ENCODE data around the gene CLIP3.
"Not testable (repeated sequence)": the region's sequence is repeated elsewhere in the genome, so short reads cannot be mapped to it uniquely, and the experiment has no call there.

Gene CLIP3, protein sequence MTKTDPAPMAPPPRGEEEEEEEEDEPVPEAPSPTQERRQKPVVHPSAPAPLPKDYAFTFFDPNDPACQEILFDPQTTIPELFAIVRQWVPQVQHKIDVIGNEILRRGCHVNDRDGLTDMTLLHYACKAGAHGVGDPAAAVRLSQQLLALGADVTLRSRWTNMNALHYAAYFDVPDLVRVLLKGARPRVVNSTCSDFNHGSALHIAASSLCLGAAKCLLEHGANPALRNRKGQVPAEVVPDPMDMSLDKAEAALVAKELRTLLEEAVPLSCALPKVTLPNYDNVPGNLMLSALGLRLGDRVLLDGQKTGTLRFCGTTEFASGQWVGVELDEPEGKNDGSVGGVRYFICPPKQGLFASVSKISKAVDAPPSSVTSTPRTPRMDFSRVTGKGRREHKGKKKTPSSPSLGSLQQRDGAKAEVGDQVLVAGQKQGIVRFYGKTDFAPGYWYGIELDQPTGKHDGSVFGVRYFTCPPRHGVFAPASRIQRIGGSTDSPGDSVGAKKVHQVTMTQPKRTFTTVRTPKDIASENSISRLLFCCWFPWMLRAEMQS

DNA sequence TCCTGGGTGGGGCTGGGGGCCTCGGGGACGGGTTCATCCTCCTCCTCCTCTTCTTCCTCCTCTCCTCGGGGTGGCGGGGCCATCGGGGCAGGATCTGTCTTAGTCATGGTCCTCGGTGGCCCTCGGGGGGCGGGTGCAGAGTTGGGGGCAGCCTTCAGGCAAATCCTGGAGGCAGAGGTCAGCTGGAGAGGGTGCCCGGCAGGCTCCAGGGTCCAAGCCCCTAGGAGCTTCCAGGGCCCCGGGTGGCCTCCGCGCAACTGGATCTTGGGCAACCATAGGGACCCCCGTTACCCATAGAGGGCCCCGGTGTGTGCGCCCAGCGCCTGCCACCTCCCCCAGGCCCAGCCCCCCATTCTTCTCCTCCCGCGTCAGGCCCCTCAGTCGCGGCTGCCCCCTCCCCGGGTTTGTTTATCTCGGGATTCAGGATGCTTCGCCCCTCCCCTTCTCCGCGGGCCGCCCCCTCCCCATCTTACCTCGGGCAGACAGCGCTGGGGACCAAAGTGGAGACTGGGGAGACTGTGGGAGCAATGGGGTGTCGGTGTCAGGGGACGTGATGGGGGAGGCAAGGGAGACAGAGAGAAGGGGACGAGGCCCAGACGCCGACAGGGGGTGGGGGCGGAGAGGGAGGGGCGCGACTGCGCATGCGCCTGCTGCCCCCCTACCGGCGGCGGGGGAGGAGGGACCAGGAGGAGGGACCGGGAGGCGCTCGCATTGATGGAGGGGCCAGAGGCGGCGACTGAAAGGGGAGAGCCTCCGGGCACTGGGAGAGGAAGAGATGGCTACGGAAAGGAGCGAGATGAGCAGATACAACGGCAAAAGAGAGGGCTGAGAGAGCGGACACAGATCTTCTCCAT is at the start of gene CLIP3:
TSS of gene CLIP3 (minus strand) at position 623 of the 854 bp plus-strand sequence. CDS start at position 107, 516 bp downstream.
- no peak for DNase-seq

DNA sequence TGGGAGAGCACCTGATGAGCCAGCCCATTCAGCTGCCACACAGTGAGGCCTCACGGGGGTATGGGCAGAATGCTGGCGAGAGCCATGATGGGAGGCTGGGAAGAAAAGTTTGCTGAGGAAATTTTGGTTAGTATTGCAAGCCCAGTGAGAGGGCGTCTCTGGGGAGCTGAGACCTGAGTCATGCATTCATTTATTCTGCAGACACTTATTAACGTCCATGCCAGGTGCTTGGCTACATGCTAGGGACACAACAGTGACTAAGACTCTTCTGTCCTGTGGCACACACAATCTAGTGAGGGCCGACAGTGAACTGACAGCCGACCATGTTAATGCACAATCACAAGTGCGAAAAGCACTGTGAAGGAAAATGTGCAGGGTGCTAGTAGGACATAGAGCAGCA is 49.2 kb upstream of the CLIP3 start:
- no peak for DNase-seq

DNA sequence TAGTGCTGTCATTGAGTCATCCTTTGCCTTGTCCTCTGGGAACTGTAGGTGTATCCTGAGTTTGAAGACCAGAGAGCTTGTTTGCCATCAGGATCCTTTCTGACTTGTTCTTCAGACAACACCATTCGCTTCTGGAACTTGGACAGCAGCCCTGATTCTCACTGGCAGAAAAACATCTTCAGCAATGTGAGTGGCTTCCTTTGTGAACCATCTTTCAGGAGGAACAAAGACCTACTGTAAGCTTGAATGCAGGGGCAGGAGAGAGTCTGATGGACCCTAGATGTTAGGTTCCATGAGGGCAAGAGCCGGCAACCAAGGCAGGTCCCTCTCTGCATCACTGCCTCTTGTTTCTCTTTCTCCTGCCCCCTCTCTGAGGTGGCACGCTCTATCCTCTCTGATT is 48.7 kb upstream of the CLIP3 start:
- DNase-seq = no peak

DNA sequence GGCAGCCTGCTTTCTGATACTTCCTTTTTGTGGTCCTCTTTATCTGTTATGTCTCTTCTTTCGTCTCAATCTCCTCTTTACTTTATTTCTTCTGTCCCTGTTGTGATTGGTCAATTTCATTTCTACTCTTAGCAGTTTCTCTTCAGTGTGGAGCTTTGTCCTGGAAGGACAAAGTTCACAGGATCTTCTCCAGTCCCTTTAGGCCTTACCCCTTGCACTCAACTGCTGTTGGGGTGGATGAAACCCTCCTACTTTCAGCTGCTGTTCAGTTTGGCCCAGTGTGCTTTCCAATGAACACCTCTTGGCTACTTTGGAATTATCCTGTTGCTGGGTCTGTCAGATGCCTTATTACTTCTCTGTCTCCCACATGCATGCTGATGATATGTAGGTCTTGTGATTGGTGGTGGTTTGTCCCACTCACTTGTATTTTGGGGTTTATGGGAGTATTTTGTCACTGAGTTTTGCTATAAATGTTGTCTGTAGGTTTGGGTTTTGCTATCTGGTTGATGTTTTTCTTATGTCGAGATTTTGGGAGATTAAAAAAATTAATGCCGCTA is 46.8 kb upstream of the CLIP3 start:
- DNase-seq = no peak

DNA sequence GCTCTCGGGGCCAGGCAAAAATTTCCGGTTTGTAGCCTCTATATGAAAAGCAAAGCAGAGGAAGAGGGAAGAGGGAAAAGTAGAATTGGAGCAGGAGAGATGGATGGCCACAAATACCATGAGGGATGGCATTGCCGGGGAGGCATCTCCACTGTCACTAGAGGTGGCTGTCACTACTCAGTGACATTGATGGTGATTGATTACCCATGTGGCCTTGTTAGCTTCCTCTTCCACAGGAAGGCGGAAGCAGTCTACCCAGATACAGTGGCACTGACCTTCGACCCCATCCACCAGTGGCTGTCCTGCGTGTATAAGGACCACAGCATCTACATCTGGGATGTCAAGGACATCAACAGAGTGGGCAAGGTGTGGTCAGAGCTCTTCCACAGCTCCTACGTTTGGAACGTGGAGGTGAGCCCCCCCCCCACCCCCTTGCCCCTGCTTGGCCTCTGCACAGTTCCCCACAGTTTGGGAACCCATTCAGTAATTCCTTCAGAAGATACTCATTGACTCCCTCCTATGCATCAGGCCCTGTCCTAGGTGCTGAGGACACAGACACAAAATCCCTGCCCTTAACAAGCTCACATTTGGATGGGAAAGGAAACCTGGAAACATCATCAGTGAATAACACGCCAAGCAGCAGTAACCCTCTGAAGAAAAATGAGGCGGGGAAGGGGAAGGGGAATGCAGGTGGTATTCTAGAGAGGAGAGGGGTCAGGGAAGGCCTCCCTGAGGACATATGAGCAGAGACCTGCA is 40.6 kb upstream of the CLIP3 start:
- no peak for DNase-seq

DNA sequence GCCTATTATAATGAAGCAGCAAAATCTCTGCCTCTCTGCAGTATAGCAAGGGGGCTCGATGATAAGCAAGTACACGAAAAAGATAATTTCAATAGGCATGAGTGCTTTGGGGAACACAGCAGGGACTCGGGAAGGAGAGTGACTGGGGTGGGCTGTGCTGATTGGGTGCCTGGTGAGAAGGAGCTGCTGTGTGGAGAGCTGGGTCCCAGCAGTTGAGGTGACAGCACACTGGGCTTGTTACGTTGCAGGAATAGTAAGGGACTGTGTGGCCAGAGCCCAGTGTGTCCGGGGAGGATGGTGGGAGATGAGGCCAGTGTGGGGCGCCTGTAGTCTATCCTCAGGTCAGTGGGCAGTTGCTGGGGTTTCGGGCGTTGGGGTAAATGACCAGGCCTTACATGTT is 39.4 kb upstream of the CLIP3 start:
- no peak for DNase-seq

DNA sequence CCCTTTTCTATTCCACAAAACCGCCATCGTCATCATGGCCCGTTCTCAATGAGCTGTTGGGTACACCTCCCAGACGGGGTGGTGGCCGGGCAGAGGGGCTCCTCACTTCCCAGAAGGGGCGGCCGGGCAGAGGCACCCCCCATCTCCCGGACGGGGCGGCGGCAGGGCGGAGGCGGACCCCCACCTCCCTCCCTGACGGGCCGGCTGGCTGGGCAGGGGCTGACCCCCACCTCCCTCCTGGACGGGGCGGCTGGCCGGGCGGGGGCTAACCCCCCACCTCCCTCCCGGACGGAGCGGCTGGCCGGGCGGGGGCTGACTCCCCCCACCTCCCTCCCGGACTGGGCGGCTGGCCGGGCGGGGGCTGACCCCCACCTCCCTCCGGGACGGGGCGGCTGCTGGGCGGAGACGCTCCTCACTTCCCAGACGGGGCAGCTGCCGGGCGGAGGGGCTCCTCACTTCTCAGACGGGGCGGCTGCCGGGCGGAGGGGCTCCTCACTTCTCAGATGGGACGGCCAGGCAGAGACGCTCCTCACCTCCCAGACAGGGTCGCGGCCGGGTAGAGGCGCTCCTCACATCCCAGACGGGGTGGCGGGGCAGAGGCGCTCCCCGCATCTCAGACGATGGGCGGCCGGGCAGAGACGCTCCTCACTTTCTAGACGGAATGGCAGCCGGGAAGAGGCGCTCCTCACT is 36.3 kb upstream of the CLIP3 start:
- DNase-seq = not testable (repeated sequence)

DNA sequence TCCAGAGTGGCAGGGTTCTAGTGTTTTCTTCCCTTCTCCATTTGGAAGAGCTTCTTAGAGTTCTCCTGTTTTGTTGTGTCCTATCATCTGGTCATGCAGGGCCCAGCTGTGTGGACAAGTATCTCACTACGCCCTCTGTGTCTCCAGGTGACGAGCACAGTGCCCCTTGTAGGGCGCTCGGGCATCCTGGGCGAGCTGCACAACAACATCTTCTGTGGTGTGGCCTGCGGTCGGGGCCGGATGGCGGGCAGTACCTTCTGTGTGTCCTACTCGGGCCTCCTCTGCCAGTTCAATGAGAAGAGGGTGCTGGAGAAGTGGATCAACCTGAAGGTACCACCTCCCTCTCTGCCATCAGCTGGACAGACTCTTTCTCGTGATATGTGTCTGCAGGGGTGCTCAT is 35.0 kb upstream of the CLIP3 start:
- DNase-seq = no peak

DNA sequence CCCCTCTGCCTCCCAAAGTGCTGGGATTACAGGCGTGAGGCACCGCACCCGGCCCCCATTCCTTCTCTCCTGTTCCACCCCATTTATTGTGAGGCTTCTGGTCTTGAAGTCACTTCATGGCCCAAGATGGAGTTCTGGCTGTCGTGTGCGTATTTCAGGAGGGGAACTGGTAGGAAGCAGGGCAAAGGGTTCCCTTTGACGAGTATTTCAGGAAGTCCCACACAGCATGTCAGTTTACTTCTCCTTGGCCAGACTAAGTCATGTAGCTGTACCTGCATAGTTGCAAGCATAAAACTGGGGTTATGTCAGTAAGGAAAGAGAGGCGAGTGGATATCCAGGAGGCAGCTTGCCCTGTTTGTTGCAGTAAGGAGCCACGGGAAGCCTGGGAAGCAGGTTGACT is 32.2 kb upstream of the CLIP3 start:
- DNase-seq = no peak

DNA sequence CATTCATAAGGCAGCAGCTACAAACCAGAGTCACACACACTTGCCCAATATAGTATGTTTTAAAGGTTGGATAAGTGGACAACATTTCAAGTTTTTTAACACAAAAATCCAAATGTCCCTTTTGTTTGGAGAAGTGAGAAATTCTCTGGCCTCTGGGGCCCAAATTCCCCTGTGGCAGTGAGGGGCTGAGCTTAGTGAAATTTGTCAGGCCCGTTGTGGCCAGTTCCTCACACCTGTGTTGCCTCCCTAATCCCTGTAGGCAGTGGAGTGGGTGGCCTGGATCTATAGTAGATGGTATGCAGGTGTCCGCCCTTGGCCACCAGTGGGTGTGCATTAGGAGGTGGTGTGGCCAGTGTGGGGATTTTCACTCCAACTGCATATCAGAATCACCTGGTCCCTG is 28.7 kb upstream of the CLIP3 start:
- DNase-seq = no peak

DNA sequence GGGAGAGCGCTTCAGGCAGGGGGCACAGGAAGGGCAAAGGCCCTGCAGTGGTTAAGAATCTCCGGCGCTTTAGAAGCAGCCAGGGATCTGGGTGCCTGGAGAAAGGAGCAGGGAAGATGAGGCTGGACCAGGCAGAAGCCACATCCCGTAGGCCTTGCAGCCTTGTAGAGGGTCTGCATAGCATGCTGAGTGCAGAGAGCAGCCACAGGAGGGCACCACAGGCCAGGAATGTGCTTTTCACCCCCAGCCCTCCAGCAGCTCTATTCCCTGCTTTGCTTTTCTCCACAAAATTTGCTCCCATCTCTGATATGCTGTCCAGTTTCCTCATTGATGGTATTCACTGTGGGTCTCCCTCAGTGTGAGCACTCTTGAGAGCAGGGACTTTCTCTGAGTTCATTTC is 27.8 kb upstream of the CLIP3 start:
- DNase-seq = no peak

DNA sequence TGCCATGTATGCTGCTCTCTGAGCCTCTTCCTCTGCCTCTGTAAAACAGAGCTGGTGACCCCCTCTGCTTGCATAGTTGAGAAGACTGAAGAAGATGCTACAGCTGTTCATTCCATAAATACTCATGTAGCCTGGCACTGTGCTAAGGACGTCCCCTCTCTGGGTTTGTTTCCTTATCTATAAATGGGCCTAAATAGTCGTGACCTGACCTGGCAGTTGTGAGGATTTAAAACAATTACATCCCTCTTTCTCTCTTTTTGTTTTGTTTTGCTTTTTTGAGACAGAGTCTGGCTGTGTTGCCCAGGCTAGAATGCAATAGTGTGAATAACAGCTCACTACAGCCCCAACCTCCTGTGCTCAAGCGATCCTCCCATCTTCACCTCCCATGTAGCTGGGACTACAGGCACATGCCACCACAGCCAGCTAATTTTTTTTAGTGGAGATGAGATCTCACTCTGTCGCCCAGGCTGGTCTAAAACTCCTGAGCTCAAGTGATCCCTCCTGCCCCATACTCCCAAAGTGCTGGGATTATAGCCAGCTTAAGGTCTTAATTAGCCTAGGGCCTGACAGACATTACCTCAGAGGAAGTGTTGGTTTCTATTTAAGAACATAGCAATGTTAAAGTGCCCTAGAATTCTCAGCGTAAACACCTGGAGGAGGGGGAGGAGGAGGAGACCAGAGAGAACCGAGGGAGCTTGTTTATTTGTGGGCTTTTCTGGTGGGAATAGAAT is 26.7 kb upstream of the CLIP3 start:
- DNase-seq = no peak

DNA sequence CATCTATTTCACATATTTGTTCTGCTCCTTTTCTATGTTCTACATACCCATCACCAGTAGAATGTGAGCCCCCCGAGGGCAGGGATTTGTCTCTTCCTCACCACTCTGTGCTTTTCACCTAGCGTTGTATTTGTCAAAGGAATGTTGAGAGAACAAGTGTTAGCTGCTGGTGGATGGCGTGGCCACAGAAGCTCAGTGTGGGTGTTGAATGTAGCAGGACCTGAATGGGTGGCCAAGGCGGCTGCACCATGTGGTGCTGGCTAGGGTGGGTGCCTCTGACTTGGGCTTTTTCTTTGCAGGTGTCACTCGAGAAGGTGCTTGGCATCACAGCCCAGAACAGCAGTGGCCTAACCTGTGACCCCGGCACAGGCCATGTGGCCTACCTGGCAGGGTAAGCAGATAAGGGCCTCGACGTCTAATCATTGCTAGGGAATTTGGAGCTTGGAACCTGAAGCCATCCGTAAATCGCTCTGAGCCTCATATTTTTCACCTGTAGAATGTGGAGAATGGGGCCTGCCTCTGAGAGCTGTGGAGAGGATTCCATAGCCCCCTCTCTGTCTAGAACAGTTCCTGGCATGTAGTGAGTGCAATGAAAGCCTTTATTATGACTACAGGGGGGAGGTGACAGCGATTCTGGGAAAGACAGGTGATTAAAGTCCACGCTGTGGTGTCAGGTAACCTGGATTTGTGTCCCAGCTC is 26.0 kb upstream of the CLIP3 start:
- no peak for DNase-seq

DNA sequence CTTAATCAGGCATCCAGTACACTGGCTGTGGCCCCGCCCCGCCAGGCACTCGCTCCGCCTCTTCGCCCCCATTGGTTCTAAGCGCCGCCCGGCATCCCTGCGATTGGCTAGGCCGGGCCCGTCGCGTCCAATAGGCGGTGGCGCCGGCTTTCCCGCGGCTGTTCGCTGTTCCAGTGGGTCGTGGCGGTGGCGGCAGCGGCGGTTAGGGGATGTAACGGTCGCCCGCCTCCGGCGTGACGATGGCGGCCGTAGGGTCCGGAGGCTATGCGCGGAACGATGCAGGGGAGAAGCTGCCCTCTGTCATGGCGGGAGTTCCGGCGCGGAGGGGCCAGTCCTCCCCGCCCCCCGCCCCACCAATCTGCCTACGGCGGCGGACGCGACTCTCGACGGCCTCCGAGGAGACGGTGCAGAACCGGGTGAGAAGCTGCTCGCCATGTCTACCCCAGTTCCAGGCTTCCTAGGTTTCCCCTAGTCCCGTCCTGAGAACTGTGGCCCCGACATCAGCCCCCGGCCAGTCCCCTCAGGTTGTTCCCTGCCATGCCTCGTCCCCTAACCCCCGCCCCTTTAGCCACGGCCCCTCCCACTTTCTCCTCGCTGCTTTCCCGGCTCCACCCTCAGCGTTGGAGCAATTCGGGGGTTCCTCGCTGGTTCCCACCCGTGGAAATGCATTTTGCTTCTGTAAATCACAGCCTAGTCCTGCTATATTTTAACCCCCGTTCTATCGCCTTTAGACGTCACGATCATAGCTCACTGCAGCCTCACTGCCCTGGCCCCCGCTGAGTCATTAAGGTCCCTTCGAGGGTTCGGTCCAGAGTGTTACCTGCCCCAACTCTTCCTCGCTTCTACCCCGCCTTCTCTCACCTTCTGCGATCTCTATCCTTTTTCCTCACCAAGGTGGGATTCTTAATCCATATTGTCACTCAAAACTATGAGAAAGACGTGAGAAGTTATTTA is 22.3 kb upstream of the CLIP3 start, which contains the start of gene WDR62:
TSS of gene WDR62 (plus strand) at position 165 of the 954 bp plus-strand sequence. CDS start at position 240, 75 bp downstream.
- peak; percentile 94 for DNase-seq

DNA sequence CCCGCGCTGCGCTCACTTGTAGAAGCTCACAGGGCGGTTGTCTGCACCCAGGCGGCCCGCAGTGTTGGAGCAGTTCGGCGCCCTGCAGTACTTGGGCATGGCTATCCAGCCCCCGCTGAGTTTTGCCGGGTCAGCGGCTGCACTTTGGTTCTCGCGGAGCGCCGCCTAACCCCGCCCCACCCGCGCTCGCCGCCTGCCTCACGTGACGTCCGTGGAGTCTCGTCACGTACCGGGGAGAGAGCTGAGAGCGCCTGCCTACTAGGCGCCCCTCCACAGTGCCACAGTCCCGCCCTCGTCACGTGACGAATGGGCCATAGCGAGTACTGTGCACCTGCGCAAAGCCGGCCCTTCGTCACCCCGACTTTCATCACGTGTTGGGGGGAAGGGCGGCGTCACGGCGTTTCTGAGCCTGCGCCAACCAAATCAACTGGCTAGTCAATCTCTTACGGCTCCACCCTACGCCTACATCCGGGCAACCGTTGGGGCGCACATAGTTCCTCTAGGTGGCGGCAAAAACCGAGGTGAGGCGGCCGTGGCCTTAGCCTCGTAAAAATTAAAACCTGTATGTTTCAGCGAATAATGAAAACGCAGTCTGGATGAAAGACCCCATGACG is 21.6 kb upstream of the CLIP3 start, which contains the start of gene THAP8:
TSS of gene THAP8 (minus strand) at position 167 of the 614 bp plus-strand sequence. CDS start at position 99, 68 bp downstream.
- peak; percentile 96 for DNase-seq

DNA sequence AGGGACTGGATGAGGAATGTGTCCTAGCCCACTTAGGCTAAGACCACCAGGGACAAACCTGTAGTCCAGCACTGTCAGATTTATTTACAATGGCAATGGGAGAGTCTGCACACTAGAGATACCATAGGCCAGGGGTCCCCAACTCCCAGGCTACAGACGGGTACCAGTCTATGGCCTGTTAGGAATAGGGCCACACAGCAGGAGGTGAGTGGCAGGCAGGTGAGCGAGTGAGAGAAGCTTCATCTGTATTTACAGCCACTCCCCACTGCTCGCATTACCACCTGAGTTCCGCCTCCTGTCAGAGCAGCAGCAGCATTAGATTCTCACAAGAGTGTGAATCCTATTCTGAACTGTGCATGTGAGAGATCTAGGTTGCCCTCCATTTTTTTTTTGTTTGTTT is 19.0 kb upstream of the CLIP3 start:
- no peak for DNase-seq

DNA sequence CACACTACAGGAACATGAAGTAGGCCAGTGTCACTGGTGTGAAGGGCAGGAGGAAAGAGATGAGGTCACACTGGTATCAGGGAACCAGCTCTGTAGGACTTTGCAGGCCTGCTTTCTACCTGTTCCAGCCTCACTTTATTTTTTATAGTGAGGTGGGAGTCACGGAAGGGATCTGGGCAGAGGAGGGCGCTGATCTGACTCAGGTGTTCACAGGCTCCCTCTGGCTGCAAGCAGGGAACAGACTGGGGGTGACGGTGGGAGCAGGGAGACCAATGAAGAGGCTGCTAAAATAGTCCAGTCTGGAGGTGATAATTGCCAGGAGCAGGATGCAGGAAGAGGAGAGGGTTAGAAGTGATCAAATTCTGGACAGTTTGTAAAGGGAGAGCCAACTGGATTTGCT is 18.6 kb upstream of the CLIP3 start:
- DNase-seq = no peak

DNA sequence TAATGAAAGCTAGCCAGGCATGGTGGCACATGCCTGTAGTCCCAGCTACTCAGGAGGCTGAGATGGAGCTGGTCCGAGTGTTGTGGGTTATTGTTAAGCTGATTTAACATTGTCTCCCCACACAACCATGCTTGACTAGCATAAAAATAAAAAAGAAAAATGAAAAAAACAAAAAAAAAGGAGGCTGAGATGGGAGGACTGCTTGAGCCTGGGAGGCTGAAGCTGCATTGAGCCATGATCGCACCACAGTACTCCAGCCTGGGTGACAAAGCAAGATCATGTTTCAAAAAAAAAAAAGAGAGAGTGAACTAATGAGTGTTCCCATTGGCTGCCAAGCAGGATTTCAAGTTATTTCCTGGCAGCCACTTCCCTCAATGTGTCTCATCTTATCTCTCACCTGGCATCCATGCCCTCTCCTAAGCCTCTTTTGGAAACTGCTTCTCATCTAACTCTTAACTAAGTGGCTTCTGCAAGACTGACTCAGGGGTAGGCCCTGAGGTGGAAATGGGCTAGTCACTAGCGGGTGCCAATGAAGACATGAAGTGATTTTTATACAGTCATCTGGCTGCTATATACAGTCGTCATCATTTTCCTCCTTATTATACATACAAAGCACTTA is 16.5 kb upstream of the CLIP3 start:
- no peak for DNase-seq
